Measurements from ENCODE around the gene PPHLN1.

DNA sequence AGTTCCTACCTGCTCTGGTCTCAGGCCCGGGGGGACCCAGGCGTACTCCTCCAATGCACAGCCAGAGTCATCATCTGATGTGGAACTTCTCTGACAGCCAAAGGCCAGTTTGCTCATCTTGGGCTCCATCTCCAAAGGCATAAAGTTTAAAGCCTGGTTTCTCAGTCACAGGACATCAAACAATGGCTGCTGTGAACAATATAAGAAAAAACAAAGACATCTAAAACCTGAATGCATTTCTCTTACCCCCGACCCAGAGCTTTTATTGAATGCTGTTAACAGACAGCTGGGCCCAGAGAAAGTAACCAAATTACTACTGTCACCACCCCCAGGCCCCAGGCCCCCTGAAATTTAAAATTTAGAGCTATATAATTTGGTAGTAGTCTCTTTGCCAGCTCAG is 146.4 kb downstream of the PPHLN1 start:
- TF ChIP-seq POLR2AphosphoS5 (IDR thresholded peaks at IDR 0.05; ENCODE audit: low read depth, low read length): no peak
- TF ChIP-seq, protein P1, sequence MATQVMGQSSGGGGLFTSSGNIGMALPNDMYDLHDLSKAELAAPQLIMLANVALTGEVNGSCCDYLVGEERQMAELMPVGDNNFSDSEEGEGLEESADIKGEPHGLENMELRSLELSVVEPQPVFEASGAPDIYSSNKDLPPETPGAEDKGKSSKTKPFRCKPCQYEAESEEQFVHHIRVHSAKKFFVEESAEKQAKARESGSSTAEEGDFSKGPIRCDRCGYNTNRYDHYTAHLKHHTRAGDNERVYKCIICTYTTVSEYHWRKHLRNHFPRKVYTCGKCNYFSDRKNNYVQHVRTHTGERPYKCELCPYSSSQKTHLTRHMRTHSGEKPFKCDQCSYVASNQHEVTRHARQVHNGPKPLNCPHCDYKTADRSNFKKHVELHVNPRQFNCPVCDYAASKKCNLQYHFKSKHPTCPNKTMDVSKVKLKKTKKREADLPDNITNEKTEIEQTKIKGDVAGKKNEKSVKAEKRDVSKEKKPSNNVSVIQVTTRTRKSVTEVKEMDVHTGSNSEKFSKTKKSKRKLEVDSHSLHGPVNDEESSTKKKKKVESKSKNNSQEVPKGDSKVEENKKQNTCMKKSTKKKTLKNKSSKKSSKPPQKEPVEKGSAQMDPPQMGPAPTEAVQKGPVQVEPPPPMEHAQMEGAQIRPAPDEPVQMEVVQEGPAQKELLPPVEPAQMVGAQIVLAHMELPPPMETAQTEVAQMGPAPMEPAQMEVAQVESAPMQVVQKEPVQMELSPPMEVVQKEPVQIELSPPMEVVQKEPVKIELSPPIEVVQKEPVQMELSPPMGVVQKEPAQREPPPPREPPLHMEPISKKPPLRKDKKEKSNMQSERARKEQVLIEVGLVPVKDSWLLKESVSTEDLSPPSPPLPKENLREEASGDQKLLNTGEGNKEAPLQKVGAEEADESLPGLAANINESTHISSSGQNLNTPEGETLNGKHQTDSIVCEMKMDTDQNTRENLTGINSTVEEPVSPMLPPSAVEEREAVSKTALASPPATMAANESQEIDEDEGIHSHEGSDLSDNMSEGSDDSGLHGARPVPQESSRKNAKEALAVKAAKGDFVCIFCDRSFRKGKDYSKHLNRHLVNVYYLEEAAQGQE (IDR thresholded peaks at IDR 0.05; ENCODE audit: insufficient read depth in 1 of 2, low read depth in 2 of 2, low read length in 2 of 2): no peak
- TF ChIP-seq TAF1 (IDR thresholded peaks at IDR 0.05; ENCODE audit: borderline replicate concordance, insufficient read depth, low read length): no peak

All from PFSK-1 (cell line).